ENCODE measurements around the gene SIN3A.

- no peak for TF ChIP-seq GATA2 (IDR thresholded peaks at IDR 0.05; ENCODE audit: low read depth, low read length)
- TF ChIP-seq GATA3 (IDR thresholded peaks at IDR 0.05; ENCODE audit: low read depth, low read length) = no peak
Observed at GRCh38 chr15:75352186-75353080, 99.1 kb downstream of the SIN3A start.
